NCI-H1417 treated with DMSO at 0.1 percent for 48 hours (cell line): ENCODE results near the gene TRAPPC12.

Source experiments
- DNase-seq: peaks from one replicate; lab custom pipeline; 2025; lab: John Stamatoyannopoulos, UW

The TRAPPC12 gene

GRCh38 chr2:3470166-3470651 is 90.7 kb downstream of the TRAPPC12 start:
- DNase-seq, result no peak

- no peak for DNase-seq
These were observed 91.6 kb downstream of the TRAPPC12 start for GRCh38 chr2:3470856-3471737.

- no peak for DNase-seq
These were observed 92.8 kb downstream of the TRAPPC12 start for GRCh38 chr2:3472296-3472695.

- no peak for DNase-seq
These were observed 93.5 kb downstream of the TRAPPC12 start for GRCh38 chr2:3472966-3473365.

GRCh38 chr2:3475771-3476170 is 96.3 kb downstream of the TRAPPC12 start:
- no peak for DNase-seq

- no peak for DNase-seq
These were observed 97.0 kb downstream of the TRAPPC12 start for GRCh38 chr2:3476321-3476984.

GRCh38 chr2:3476985-3477327 is 97.5 kb downstream of the TRAPPC12 start:
- DNase-seq, result no peak

GRCh38 chr2:3478846-3479385 is 99.4 kb downstream of the TRAPPC12 start:
- no peak for DNase-seq

GRCh38 chr2:3479430-3480320 is 100.2 kb downstream of the TRAPPC12 start:
- DNase-seq, result no peak

- no peak for DNase-seq
These were observed 101.0 kb downstream of the TRAPPC12 start for GRCh38 chr2:3480352-3481010.

- DNase-seq, result no peak
These were observed 101.5 kb downstream of the TRAPPC12 start for GRCh38 chr2:3481011-3481400.

- DNase-seq, result no peak
These were observed 102.4 kb downstream of the TRAPPC12 start for GRCh38 chr2:3481736-3482362.

GRCh38 chr2:3482363-3482821 is 102.9 kb downstream of the TRAPPC12 start:
- DNase-seq, result no peak

GRCh38 chr2:3483227-3483985 is 103.9 kb downstream of the TRAPPC12 start:
- DNase-seq, result no peak

- DNase-seq, result no peak
These were observed 104.8 kb downstream of the TRAPPC12 start for GRCh38 chr2:3483986-3484960.

- DNase-seq, result no peak
These were observed 105.7 kb downstream of the TRAPPC12 start for GRCh38 chr2:3485166-3485565.

GRCh38 chr2:3486047-3487027 is 106.8 kb downstream of the TRAPPC12 start:
- DNase-seq, result no peak

GRCh38 chr2:3487028-3487425 is 107.5 kb downstream of the TRAPPC12 start:
- no peak for DNase-seq
